ENCODE results near the gene GRIK1.
"Not testable (repeated sequence)": the region's sequence is repeated elsewhere in the genome, so short reads cannot be mapped to it uniquely, and the experiment has no call there.

GRIK1 gene

DNA sequence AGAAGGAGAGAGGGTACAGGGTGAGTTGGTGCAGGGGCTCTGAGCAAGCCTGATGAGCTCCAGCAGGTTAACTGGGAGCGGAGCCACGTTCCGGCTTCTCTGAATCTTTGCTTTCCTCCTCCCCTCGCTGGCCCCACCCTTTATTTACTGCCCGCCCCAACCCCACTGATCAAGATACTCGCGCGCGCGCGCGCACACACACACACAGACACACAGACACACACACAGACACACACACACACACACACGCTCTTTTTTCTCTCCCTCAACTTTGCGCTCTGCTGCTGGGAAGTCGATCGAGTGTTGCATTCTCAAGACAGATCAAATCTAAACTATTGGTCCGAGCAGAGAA is at the start of gene GRIK1:
Gene GRIK1, minus strand, starts transcription at position 73 of the 352 bp plus-strand sequence.
- DNase-seq (ENCODE audit: low read depth) = no peak

DNA sequence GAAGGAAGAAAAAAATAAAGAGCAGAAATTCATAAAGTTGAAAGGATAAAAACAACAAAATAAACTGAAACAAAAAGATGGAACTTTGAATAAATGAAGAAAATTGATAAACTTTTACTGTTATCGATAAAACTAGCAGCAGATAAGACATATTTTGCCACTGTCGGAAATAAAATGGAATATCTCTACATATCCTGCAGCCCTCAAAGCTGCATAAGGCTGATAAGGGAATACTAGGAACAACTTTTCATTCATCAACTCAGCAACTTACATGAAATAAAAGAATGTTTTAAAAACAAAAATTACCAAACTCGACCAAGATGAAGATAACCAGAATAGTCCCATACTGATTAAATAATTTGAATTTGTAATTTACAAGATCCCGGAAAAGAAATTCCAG is 48.0 kb upstream of the GRIK1 start:
- DNase-seq (ENCODE audit: low read depth) = no peak

DNA sequence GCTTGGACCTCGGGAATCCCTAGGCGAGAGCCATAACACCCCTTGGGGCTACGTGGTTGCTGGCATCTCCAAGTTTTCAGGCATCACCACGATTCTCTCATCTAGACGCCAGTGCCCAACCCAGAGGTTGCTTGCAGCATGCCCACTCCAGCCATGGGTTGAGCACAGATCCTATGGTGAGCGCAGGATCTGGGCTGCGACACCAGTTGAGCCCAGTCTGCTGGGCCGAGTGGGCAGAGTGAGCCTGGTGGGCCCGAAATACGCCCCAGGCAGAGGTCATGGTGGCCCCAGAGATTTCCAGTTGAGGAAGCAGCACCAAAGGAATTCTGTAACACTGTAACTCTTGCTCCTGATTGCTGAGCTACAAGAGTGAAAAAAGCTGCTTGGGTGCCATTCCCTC is 46.1 kb upstream of the GRIK1 start:
- DNase-seq (ENCODE audit: low read depth) = no peak

DNA sequence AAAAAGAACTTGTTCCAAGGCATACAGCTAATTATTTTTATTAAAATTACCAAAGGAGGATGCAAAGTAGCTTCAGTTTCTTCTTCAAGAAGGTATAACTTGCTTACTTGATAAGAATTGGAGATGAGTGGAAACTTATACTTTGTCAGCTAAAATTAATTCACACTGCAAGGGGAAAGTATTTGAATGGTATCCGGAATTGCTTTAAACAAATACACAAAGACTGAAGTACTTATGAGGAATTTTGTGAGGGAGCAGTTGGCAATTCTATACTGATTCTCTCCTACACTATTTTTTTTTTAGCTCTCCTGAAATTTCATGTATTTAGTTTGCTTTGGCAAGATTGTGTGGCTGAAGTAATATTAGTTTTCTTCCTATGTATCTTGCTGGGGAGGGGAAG is 39.2 kb upstream of the GRIK1 start:
- no peak for DNase-seq (ENCODE audit: low read depth)

DNA sequence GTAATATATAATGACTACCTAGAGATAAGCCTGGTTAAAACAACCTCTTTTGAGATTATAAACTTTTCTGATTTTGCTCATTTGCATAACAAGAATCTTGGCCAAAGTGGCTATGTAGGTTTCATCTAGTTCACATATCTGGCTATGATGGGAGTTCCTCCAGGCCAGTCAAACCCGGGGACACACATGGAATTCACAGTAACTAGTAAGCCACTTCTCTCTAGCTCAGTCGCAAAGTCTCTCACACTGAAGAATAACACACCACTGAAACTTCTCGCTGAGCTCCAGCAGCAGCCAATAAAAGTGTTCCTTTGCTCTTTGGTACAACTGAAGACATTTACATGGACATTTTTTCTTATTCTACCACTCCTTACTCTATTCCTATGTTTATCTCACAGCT is 36.0 kb upstream of the GRIK1 start:
- DNase-seq (ENCODE audit: low read depth) = no peak

DNA sequence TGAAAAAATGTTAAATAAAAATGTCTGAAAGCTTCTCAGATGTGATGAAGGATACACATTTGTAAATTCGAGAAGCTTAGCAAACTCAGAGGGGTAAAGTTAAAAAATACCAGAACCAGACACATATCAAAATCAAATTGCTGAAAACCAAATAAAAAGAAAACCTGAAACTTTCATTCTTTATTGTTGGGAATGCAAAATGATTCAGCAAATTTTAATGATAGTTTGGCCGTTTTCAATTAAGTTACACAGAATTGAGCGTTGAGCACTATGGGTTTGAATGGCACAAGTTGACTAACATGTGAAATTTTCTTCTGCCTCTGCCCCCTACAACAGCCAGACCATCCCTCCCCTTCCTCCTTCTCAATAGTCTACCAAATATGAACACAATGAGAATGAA is 33.5 kb upstream of the GRIK1 start:
- DNase-seq (ENCODE audit: low read depth) = no peak

DNA sequence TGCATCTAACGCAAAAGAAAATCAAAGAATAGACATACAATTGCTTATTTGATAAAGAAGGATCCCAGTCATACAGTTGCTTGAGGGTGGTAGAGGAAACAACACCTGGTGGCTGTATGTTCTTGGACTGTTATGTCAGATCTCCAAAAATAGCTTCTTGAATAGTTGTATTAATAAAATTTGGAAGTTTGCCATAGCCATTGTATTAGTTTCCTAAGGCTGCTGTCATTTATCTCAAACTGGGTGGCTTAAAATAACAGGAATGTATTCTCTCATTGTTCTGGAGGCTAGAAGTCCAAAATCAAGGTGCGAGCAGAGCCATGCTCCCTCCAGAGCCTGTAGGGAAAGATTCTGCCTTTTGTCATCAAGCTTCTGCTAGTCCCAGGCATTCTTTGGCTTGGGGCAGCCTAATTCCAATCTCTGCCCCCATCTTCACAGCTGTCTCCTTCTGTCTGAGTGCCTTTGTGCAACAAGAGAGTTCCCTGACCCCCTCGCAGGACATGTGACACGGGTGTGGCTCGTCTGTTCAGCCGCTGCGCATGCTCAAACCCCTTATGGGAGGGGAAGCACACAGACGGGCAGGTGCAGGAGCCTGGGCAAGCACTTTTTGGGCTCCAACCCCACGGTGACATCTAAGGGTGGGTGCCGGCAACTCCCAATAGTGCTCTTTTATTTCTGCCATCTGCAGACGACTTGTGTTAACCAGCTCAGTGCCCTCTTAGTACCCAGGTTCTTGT is 21.7 kb upstream of the GRIK1 start:
- DNase-seq (ENCODE audit: low read depth) = no peak

DNA sequence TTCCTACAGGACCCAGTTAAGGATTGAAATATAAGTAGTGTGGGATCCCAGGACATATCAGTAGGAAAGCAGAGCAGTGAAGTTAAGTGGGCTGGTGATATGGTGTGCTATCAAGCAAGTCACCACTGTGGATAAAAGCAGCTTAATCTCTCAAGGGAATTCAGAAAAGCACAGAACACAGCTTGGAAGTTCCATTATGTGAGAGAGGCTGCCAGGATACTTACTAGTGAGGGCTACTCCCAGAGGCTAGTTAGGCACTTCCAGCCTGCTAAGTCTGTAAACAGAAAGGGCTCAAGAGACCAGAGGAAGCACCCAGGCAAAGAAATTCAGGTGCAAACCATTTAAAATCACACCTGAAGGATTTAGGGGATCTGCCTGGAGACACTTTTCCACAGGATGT is 18.8 kb upstream of the GRIK1 start:
- DNase-seq (ENCODE audit: low read depth) = no peak

DNA sequence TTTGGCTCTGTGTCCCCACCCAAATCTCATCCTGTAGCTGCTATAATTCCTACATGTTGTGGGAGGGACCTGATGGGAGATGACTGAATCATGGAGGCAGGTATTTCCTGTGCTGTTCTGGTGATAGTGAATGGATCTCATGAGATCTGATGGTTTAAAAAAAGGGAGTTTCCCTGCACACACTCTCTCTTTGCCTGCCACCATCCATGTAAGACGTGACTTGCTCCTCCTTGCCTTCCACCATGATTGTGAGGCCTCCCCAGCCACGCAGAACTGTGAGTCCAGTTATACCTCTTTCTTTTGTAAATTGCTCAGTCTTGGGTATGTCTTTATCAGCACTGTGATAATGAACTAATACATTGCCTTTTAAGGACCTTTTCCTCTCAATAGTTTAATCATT is 18.2 kb upstream of the GRIK1 start:
- DNase-seq (ENCODE audit: low read depth) = not testable (repeated sequence)

DNA sequence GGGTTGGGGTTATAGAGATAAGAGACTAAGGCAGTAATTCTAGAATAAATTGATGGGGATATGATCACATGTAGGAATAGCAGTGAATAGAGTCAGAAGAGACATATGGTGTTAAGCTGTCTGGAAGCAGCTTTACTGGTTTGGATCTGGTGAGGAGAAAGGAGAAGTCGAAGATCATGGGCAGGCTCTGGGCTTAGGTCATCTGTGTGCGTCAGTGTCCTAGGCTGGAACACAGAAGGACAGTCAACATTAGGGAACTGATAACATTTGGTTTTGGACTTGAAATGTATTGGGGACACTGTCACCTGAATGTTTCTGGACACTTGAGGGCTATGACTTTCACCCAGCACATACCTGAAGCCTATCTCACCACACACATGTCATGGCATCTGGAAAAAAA is 13.9 kb upstream of the GRIK1 start:
- DNase-seq (ENCODE audit: low read depth) = no peak

DNA sequence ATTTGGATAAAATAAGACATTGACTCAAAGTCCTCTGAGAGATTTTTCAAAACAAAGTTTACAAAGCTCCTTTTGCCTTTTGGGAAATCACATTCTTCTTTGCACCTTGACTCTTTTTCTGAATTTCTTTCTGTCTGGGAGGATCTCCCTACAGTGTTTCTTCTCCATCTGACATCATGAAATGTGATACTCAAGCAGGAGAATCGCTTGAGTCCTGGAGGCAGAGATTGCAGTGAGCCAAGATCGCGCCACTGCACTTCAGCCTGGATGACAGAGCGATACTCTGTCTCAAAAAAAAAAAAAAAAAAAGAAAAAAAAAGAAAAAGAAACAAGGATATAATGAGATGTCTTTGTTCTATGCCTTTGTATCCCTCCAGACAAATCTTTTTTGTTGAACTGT is 13.3 kb upstream of the GRIK1 start:
- no peak for DNase-seq (ENCODE audit: low read depth)

DNA sequence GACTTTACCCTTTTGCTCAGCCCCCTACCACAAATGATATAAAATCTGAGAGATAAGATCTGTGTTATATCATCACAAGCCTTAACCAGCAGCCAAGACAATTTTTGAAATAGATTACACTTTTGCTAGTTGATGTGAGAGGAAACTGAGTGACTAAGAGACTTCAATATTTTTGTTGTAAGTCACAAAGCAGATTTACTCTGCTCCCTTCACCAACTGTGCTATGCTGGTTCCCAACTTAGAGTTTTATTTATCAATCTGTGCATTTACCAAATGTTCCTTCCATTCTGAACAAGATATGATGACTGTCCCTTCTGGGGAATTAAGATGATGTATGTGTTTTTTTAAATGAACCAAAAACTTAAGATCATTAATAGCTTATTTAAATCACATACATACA is 12.1 kb upstream of the GRIK1 start:
- no peak for DNase-seq (ENCODE audit: low read depth)

DNA sequence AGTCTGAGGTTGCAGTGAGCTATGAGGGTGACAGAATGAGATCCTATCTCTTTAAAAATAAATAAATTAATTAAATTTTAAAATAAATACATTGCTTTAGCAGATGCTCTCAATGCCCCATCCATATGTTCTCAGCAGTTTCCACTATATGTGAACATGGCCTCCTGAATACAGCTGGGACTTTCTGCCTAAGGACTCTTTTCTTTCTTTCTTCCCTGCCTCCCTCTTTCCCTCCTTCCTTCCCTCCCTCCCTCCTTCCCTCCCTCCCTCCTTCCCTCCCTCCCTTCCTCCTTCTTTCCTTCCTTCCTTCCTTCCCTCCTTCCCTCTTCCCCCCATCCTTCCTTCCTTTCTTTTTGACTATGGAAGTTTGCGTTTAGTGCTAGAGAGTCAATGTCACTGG is 10.2 kb upstream of the GRIK1 start:
- no peak for DNase-seq (ENCODE audit: low read depth)

DNA sequence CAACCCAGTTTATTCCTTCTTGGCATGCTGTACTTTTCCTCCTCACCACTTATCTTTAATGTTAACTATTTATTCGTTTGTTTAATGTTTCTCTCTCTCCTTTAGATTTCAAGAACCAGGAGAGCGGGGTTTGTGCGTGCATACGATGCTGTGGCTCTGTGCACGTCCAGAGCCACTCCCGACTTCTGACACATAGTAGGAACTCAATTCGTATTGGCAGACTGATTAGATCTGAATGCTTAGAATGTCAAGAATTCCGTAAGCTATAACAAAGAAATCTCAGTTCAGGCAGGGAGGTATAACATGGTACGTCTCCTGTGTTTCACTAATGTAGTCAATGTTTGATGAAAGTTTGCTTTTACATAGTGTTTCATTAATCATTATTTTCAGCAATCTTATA is 7.3 kb upstream of the GRIK1 start:
- DNase-seq (ENCODE audit: low read depth) = no peak

DNA sequence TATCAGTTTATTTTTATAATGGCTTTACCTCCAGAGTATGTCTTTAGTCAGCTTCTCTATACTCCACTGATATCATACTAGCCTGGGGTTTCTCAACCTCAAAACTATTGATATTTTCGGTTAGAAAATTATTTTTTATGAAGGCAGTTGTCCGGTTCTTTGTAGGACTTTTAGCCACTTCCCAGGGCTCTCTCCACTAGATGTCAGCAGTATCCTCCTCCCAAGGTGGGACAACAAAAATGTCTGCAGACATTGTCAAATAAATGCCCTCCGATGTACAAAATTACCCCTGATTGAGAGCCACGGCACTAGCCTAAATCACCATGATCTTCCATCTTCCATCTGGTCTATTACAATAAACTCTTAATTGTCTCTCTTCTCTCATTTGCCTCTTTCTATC is 4.1 kb upstream of the GRIK1 start:
- DNase-seq (ENCODE audit: low read depth) = no peak

DNA sequence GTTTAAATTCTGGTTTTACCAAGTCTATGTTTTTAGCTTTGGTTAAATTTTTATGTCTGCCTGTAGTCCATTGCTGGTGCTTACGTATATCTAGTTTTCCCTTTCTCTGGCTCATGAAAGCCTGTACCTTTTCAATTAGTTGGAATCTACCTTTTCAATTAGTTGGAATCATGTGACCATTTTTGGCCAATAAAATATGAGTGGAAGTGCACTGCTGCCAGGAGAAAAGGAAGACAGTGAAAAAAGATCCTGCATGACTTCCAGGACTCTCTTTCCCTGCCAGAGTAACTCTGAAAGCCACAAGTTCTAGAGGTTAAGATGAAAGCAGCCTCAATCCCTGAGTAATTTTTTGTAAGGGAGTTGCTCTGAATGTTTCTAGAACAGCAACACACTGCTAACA is 2.2 kb upstream of the GRIK1 start:
- DNase-seq (ENCODE audit: low read depth) = no peak

DNA sequence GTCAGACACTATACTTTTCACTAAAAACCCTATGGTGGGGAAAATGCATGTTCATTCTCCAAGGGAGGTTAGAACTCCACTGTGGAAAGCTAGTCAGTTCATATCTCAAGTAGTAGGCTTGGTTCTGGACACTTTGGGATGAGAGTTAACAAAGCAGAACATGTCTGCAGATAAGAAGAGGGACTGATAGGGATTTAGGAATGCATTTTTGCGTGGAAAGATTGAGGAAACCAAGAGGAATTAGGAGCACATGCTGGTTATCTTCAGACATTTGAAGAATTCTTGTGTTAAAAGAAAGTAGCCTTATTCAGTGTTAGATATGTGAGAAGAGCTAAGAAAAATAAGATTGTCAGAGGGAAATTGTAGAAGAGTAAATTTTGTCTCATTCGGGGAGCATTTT is 1.2 kb upstream of the GRIK1 start:
- no peak for DNase-seq (ENCODE audit: low read depth)

DNA sequence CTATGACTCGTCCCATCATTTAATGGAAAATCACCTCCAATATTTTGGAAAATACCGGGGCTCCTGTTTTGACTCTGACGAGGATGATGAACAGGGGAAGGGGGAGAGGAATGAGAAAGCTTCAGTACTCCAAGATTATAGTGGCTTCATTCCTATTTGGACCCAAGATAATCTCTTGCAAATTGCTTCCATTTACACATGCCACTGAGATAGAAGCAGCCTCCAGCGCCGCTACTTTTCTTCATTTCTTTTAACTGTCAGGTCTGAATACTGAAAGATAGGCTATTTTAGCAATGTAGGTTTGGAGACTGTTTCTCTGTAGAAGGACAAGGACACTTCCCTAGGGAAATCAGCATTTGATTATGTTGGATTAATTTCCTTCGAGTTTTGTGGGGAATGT is 565 bp upstream of the GRIK1 start:
- DNase-seq (ENCODE audit: low read depth) = no peak

DNA sequence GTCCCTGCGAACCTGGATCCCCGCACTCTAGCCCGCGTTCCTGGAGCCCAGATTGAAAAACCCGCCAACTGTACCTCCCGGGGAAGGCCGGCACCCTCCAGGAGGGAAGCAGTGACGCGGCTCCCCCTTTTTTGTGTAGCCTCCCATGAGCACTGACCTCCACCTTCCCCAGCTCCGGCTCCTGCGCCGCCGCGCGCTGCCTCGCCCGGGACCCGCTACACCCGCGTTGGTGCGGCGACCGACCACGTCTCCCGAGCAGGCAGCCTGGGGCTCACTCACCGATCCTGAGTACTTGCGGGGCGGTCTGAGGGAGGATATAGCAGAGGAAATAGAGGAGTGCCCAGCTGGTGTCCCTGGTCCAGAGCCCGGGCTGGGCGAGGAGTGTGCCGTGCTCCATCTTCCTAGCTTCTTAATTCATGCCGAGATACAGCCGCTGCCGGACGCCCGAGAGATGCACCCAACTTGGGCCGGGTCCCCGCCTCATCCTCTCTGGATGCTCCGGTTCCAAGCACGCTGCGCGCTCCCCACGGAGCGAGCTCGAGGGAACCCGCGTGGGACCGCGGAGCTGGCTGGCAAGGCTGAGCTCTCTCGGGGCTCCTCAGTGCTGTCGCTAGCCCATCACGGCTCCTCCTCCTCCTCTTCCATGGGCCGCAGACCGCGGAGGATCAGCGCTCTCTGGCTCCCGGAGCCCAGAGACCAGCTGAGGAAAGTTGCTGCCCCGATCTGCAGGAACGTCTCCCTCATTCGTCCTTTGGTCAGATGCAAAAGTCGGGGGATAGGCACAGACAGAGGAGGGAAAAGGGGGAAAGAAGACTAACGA is 482 bp downstream of the GRIK1 start:
- DNase-seq (ENCODE audit: low read depth) = no peak

DNA sequence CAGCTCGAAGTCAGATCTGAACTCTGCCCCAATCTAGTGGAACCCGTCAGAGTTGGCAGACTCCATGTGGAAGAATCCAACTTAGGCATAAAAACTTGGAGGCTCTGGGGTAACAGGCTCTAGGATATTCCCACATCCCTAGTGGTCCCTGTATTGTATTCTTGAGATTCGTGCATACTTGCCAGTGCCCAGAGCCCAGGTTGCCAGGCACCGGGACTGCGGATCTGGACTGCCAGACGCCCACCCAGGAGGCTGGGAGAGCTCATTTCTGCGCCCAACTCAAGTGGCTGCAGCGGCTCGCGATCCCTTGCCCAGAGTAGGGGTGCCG is 1.1 kb downstream of the GRIK1 start:
- no peak for DNase-seq (ENCODE audit: low read depth)

DNA sequence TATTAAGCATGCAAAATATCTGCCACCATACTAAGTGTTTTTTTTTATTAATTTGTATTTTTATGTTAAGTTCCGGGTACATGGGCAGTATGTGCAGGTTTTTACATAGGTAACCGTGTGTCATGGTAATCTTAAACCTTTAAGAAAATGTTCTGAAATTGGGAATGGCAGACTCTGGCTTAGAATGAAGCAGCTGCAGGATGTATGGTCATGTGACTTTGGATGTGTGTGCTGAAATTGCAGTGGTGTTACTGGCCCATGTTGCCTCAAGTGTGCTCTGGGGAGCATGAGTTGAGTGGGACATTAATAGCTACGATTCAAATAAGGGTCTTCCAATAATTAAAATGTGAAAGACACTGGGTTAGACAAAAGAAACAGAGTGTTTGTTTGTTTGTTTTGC is 6.7 kb downstream of the GRIK1 start:
- DNase-seq (ENCODE audit: low read depth) = no peak

DNA sequence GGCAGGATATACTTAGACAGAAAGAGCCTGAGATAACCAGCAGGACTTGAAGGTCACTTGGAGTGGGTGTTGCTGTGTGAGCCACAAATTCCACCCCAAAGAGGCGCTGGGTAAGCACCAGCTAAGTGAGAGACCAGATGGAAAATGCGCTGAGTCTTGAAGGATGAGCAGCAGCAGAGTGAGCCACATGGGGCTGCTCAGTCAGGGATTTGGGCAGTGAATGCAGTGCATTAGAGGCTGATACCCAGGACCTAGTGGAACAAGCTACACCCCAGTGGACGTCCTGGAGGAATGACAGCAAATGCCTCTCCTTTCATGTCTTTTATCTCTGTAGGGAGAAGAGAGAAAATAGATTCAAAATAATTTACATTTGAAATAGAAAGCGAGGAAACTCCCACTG is 11.3 kb downstream of the GRIK1 start:
- no peak for DNase-seq (ENCODE audit: low read depth)

DNA sequence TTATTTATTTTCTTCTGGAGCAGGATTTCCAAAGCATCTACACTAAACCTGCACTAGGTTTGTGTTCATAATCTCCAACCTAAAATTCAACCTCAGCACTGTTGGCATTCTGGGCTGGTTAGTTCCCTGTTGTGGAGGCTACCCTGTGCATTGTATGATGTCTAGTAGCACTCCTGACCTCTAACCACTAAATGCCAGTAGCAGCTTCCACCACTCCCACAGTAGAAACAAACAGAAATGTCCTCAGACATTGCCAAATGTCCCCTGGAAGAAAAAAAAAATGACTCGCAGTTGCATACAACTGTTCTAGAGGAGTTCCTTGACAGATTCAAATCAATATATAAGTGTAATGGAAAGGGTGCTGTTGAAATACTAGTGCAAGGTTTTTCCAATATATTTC is 18.9 kb downstream of the GRIK1 start:
- no peak for DNase-seq (ENCODE audit: low read depth)

DNA sequence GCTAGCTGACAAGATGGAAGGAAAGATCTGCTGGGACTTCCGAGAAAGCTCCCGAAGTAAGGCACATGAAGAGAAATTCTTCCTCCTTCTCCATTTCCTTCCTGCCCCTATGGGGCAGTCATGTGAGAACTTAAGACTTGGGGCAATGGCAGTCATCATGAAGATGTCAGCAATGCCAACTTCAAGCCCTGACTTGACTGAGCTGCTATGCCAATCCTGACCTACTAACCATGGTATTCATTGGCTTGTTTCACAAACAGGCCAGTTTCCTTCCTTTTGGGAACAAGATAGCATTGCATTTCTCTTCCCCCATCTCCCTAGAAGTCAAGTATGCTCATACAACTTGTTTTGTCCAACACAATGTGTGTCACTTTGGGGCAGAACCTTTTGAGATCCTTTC is 25.5 kb downstream of the GRIK1 start:
- no peak for DNase-seq (ENCODE audit: low read depth)
